HepG2 (cell line): Measurements from ENCODE around the gene LYRM2.

ENCODE experiments used
- CREB1 ChIP-seq, 2 experiments: fragments of 450-650 bp in 1 of 2; IDR thresholded peaks; 2 replicates each; pipeline ENCODE4 v1.6.1; 2016 to 2017; ENCODE audit warnings: control low read depth in 1 of 2, mild to moderate bottlenecking in 1 of 2, missing compliant biosample characterization in 1 of 2, missing genetic modification characterization in 1 of 2
- PHF21A ChIP-seq: sonication (generic); formaldehyde crosslinking; IDR thresholded peaks from 2 replicates; pipeline ENCODE4 v1.5.0; 2020; ENCODE audit warnings: mild to moderate bottlenecking, missing genetic modification reagents
- TAF1 ChIP-seq: sonication (generic); formaldehyde crosslinking; IDR thresholded peaks from 2 replicates; pipeline ENCODE4 v1.4.0; 2020; ENCODE audit warnings: missing genetic modification reagents
- TBX2 ChIP-seq: sonication (generic); formaldehyde crosslinking; IDR thresholded peaks from 2 replicates; pipeline ENCODE4 v1.5.0; 2020; ENCODE audit warnings: missing genetic modification reagents, mild to moderate bottlenecking, borderline replicate concordance
- ZKSCAN1 ChIP-seq: fragments of 150-350 bp; IDR thresholded peaks from 2 replicates; pipeline ENCODE4 v1.6.1; 2014; ENCODE audit warnings: low read length
- ZNF780A ChIP-seq: sonication (generic); formaldehyde crosslinking; IDR thresholded peaks from 2 replicates; pipeline ENCODE4 v1.8.0; 2022; ENCODE audit warnings: mild to moderate bottlenecking, missing genetic modification reagents, moderate library complexity
- ZSCAN22 ChIP-seq: sonication (generic); formaldehyde crosslinking; IDR thresholded peaks from 2 replicates; pipeline ENCODE4 v1.4.0; 2020; ENCODE audit warnings: mild to moderate bottlenecking, missing genetic modification reagents
- TF ChIP-seq, protein P1 (sequence below): IDR thresholded peaks from 2 replicates; pipeline ENCODE4 v1.6.1; 2016; ENCODE audit warnings: mild to moderate bottlenecking, missing biosample characterization, missing genetic modification reagents

DNA sequence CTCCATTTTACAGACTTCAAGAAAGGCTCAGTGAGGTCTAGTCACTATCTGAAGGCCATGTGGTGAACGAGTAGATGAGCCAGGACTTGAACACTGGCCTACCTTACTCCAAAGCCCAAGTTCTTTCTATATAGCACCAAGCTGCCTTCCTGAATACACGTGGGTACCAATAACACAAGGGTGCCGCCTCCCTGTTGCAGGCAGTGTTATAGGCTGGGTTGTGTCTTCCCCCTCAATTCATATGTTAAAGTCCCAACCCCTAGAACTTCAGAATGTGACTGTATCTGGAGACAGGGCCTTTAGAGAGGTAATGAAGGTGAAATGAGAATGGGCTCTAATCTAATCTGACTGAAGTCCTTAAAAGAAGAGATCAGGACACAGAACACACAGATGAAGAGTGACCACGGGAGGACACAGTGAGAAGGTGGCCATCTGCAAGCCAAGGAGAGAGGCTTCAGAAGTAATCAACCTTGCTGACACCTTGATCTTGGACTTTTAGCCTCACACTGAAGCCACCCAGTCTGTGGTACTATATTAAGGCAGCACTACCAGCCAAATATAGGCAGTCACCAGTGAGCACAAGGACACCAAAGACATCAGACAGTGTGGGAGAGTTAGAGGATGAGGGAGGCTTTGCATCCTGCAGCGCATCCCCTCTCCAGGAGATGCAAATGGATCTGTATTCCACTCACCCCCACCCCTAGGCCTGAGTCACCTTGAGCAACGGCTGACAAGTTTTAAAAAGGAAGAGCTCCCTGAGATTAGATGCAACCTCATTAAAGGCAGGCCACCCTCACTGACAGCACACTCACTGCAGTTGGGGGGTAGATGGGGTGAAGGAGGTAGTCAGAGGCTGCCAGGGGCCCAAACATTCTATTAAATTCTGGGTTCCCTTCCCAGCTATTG is 40.9 kb upstream of the LYRM2 start:
- TF ChIP-seq TAF1 (CRISPR knock-in tag) (no peak), ZNF780A (CRISPR knock-in tag) (no peak), PHF21A (CRISPR knock-in tag) (no peak), ZKSCAN1 (no peak), CREB1 (IDR thresholded peaks at IDR 0.05) (no peak), CREB1 (CRISPR knock-in tag; IDR thresholded peaks at IDR 0.05) (no peak), ZSCAN22 (CRISPR knock-in tag) (no peak), TBX2 (CRISPR knock-in tag) (no peak)
- TF ChIP-seq, protein P1, sequence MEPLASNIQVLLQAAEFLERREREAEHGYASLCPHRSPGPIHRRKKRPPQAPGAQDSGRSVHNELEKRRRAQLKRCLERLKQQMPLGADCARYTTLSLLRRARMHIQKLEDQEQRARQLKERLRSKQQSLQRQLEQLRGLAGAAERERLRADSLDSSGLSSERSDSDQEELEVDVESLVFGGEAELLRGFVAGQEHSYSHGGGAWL (CRISPR knock-in tag), result no peak
